Neural crest cell (in vitro differentiated cells): Measurements from ENCODE around the gene SLC39A7. TPM values are rescaled to one million over a fixed set of nuclear protein-coding genes. Genes with fewer than 3 reads are reported as not detected.

Experiments used
- DNase-seq: peaks from one replicate; pipeline ENCODE4 v3.0.0; 2021; ENCODE audit warnings: low read depth, mixed read lengths, low spot score
- H3K27ac Mint-ChIP-seq: one replicate; pipeline ENCODE4 v1.8.0; 2021; ENCODE audit warnings: mild to moderate bottlenecking, mixed read lengths; ENCODE audit not compliant: unreplicated experiment
- H3K27me3 Mint-ChIP-seq: 2 replicates; pipeline ENCODE4 v1.8.0; 2021; ENCODE audit warnings: low read depth, mild to moderate bottlenecking, mixed read lengths
- H3K36me3 Mint-ChIP-seq: 2 replicates; pipeline ENCODE4 v1.8.0; 2021; ENCODE audit warnings: low read depth, mild to moderate bottlenecking, mixed read lengths
- H3K4me1 Mint-ChIP-seq: 2 replicates; pipeline ENCODE4 v1.8.0; 2021; ENCODE audit warnings: mixed read lengths
- H3K4me3 Mint-ChIP-seq: one replicate; pipeline ENCODE4 v1.8.0; 2021; ENCODE audit warnings: mild to moderate bottlenecking, mixed read lengths
- H3K9me3 Mint-ChIP-seq: 2 replicates; pipeline ENCODE4 v1.8.0; 2021; ENCODE audit warnings: mixed read lengths
- total RNA-seq: library from RNA; stranded (reverse); gene quantifications from 2 replicates; pipeline ENCODE4 v1.2.1, GENCODE V29; 2021
- TF ChIP-seq, protein P1 (sequence below): fragments of 200-600 bp; sonication (generic); conservative IDR thresholded peaks from 2 replicates; pipeline ENCODE4 v1.5.0; 2021; ENCODE audit warnings: antibody characterized with exemption, mild to moderate bottlenecking

SLC39A7 gene
- total RNA-seq, 1 donor from 2014 or later, result 103 TPM

DNA sequence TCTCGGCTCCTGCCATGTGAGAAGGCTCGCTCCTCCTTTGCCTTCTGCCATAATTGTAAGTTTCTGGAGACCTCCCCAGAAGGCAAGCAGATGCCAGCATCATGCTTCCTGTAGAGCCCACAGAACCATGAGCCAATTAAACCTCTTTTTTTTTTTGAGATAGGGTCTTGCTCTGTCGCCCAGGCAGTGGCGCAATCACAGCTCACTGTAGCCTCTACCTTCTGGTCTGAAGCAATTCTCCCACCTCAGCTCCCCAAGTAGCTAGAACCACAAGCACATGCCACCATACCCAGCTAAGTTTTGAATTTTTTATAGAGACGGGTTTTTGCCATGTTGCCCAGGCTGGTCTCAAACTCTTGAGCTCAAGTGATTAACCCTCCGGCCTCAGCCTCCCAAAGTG lies 36.2 kb downstream of the SLC39A7 start:
- H3K27me3 Mint-ChIP-seq, result peaks cover 63% of the 10 kb centered on the region
- no peak overlapping the region for H3K4me3 Mint-ChIP-seq
- no peak overlapping the region for H3K27ac Mint-ChIP-seq
- no peaks in the 10 kb centered on the region for H3K36me3 Mint-ChIP-seq
- H3K4me1 Mint-ChIP-seq, result peaks cover 8% of the 10 kb centered on the region
- no peak for DNase-seq
- H3K9me3 Mint-ChIP-seq, result no peaks in the 10 kb centered on the region
- TF ChIP-seq, protein P1, sequence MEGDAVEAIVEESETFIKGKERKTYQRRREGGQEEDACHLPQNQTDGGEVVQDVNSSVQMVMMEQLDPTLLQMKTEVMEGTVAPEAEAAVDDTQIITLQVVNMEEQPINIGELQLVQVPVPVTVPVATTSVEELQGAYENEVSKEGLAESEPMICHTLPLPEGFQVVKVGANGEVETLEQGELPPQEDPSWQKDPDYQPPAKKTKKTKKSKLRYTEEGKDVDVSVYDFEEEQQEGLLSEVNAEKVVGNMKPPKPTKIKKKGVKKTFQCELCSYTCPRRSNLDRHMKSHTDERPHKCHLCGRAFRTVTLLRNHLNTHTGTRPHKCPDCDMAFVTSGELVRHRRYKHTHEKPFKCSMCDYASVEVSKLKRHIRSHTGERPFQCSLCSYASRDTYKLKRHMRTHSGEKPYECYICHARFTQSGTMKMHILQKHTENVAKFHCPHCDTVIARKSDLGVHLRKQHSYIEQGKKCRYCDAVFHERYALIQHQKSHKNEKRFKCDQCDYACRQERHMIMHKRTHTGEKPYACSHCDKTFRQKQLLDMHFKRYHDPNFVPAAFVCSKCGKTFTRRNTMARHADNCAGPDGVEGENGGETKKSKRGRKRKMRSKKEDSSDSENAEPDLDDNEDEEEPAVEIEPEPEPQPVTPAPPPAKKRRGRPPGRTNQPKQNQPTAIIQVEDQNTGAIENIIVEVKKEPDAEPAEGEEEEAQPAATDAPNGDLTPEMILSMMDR, result no peak

DNA sequence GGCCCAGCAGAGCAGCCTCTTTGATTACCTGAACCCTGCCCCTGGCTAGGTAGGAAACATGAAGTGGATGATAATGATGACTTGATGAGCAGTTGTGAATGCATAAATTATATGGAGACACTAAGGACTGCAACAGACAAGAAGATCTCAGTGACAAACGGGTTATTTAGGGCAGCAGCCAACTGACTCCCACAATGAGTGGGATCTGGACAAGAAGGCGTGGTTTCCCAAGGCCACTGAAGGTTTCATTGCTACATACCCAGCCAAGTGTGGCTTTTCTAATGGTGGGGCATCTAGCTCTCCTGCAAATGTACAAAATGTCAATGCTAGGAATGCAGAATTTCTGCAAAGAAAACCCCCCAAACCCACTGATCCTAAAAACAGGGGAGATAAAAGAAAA lies 37.1 kb downstream of the SLC39A7 start:
- TF ChIP-seq, protein P1, result no peak
- no peak overlapping the region for H3K4me3 Mint-ChIP-seq
- H3K27me3 Mint-ChIP-seq, result peaks cover 65% of the 10 kb centered on the region

DNA sequence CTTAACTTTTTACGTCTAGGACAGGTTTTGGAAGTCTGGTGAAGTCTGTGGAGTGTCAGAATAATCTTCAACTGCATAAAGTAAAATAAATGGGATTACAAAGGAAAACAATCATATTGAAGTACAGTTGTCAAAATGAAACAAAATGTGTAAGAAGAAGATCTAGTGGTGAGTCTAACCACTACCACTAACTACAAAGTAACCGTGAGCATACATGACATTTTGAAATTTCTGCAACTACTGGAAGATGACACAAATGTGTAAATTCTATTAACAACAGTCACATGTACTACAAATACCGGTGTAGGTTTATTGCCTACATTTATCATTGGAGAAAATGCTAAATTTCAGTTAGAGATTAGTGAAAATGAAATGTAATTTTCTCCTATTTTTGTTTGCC lies 41.3 kb downstream of the SLC39A7 start:
- no peaks in the 10 kb centered on the region for H3K9me3 Mint-ChIP-seq
- no peaks in the 10 kb centered on the region for H3K36me3 Mint-ChIP-seq
- H3K4me3 Mint-ChIP-seq, result no peak overlapping the region
- H3K4me1 Mint-ChIP-seq, result no peaks in the 10 kb centered on the region
- peaks cover 54% of the 10 kb centered on the region for H3K27me3 Mint-ChIP-seq
- TF ChIP-seq, protein P1, result no peak
- no peak overlapping the region for H3K27ac Mint-ChIP-seq
- DNase-seq, result no peak

More for the DNA sequence above, 37.1 kb downstream of the SLC39A7 start:
- Mint-ChIP-seq H3K27ac (no peak overlapping the region), H3K36me3 (no peaks in the 10 kb centered on the region), H3K9me3 (no peaks in the 10 kb centered on the region), H3K4me1 (peaks cover 8% of the 10 kb centered on the region)
- DNase-seq, result no peak

DNA sequence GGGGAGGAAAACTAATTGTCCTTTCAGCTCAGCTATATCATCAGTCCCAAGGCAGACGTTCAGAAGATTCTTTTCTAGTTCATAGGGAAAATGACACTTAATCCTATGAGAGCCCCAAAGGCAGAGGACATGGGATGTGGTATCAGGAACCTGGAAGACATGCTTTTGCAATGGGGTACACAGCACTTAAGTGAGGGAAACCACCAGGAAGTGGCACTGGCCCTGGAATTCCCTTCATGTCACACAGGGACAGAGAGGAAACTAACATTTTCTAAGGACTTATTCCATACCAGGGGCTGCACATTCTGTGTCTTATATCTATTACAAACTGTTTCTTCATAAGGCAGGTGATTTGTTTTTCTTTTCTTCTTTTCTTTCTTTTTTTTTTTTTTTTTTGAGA lies 42.8 kb downstream of the SLC39A7 start:
- peaks cover 44% of the 10 kb centered on the region for H3K27me3 Mint-ChIP-seq
- TF ChIP-seq, protein P1, result no peak
- peaks cover 7% of the 10 kb centered on the region for H3K4me1 Mint-ChIP-seq
- H3K36me3 Mint-ChIP-seq, result no peaks in the 10 kb centered on the region
- no peaks in the 10 kb centered on the region for H3K9me3 Mint-ChIP-seq
- no peak for DNase-seq
- H3K27ac Mint-ChIP-seq, result no peak overlapping the region
- H3K4me3 Mint-ChIP-seq, result peak overlapping the region; percentile 11

DNA sequence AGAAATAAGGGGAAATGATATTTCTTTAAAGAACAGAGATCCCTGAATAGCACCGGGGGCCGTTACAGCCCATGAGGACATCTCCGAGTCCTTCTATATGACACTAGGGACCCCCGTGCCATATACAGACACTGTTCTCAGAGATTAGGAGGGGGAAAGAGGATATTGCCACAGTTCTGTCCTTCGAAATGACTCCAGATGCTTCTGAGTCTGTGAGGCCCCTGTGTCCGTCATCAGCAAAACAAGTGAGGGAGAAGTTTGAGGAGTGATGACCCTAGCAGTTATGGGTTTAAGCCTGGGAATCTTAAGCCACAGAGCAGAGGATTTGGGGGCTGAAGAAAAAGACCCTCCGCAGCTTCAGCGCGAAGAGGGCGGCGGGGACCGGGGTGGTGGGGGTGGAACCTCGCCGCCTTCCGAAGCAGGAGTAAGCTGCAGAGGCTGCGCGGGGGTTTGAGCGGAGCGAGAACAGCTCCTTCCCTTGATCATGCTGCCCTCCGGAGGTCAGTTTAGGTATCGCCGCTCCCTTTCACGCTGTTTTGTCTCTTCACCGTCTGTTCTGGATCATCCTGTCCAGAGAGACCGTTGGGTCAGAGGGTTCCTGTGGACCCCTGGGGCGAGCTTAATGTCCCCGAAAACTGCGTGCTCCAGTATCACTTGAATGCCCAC lies 47.4 kb downstream of the SLC39A7 start:
- peak overlapping the region; percentile 87 for H3K4me3 Mint-ChIP-seq
- TF ChIP-seq, protein P1, result peak; percentile 98
- peaks cover 14% of the 10 kb centered on the region for H3K27me3 Mint-ChIP-seq
- H3K36me3 Mint-ChIP-seq, result peaks cover 7% of the 10 kb centered on the region
- H3K4me1 Mint-ChIP-seq, result peaks cover 34% of the 10 kb centered on the region
- H3K9me3 Mint-ChIP-seq, result no peaks in the 10 kb centered on the region
- peak; percentile 96 for DNase-seq
- peak overlapping the region; percentile 64 for H3K27ac Mint-ChIP-seq
